K562 (cell line): ENCODE data around the gene LOC101059915.

Experiments used
- CBX2 ChIP-seq: fragments of 200-600 bp; sonication (generic); IDR thresholded peaks from one replicate; pipeline ENCODE4 v1.6.1; 2012; ENCODE audit warnings: mild to moderate bottlenecking, low read length, inconsistent platforms; ENCODE audit not compliant: insufficient read depth, poor library complexity, severe bottlenecking
- CTCF ChIP-seq, 3 experiments: IDR thresholded peaks in 2 of 3; conservative IDR thresholded peaks in 1 of 3; 2 replicates each; pipeline ENCODE4 v1.5.1; 2011 to 2012; ENCODE audit warnings: low read length in 3 of 3, mild to moderate bottlenecking in 3 of 3, control low read depth in 2 of 3, improper control_type of control experiment in 1 of 3, inconsistent platforms in 1 of 3, low read depth in 1 of 3, mixed read lengths in 1 of 3, moderate library complexity in 1 of 3; ENCODE audit not compliant: insufficient read depth in 2 of 3
- EGR1 ChIP-seq: fragments of 450-650 bp; conservative IDR thresholded peaks from 2 replicates; pipeline ENCODE4 v1.6.1; 2017; ENCODE audit warnings: mild to moderate bottlenecking
- ELF4 ChIP-seq: fragments of 450-650 bp; formaldehyde crosslinking; IDR thresholded peaks from 2 replicates; pipeline ENCODE4 v1.4.0; 2022; ENCODE audit warnings: missing genetic modification characterization
- ETS1 ChIP-seq: conservative IDR thresholded peaks from 2 replicates; pipeline ENCODE4 v1.6.1; 2011; ENCODE audit warnings: low read depth, mild to moderate bottlenecking, low read length; ENCODE audit not compliant: control insufficient read depth
- GABPB2 ChIP-seq: fragments of 250-450 bp; sonication (Bioruptor Pico); conservative IDR thresholded peaks from 2 replicates; pipeline ENCODE4 v1.5.1; 2021; ENCODE audit warnings: mild to moderate bottlenecking
- HNRNPH1 ChIP-seq: fragments of 200-400 bp; formaldehyde crosslinking; optimal IDR thresholded peaks from 2 replicates; pipeline ENCODE3; 2017; ENCODE audit warnings: low read depth, mild to moderate bottlenecking, low read length, moderate library complexity
- PHF20 ChIP-seq: fragments of 450-650 bp; IDR thresholded peaks from 2 replicates; pipeline ENCODE4 v1.6.1; 2018; ENCODE audit not compliant: partially characterized antibody
- POLR2A ChIP-seq: fragments of 450-650 bp; conservative IDR thresholded peaks from 2 replicates; pipeline ENCODE4 v1.6.1; 2016
- TARDBP ChIP-seq: fragments of 450-650 bp; IDR thresholded peaks from 2 replicates; pipeline ENCODE4 v1.6.1; 2016
- TBP ChIP-seq: optimal IDR thresholded peaks from 2 replicates; pipeline ENCODE3; 2011; ENCODE audit warnings: low read depth, low read length, improper control_type of control experiment
- ZC3H11A ChIP-seq: IDR thresholded peaks from 2 replicates; pipeline ENCODE4 v1.6.1; 2012; ENCODE audit warnings: low read depth, low read length, improper control_type of control experiment
- ZNF146 ChIP-seq: IDR thresholded peaks from one replicate; pipeline ENCODE4 v1.6.1; 2018; ENCODE audit warnings: missing compliant biosample characterization; ENCODE audit not compliant: unreplicated experiment

GRCh38 chrX:71622032-71622575 is 45.2 kb upstream of the LOC101059915 start:
- TF ChIP-seq CBX2 (no peak), PHF20 (no peak), GABPB2 (CRISPR knock-in tag) (no peak), POLR2A (no peak), ZC3H11A (no peak), ETS1 (no peak), CTCF (IDR thresholded peaks at IDR 0.05 in 2 of 3, conservative IDR thresholded peaks at IDR 0.05 in 1 of 3; ENCODE audit: insufficient read depth in 2 of 3, low read depth in 1 of 3, low read length in 3 of 3) (no peak), TBP (no peak), HNRNPH1 (no peak), EGR1 (no peak), TARDBP (no peak), ZNF146 (CRISPR knock-in tag) (no peak), ELF4 (CRISPR knock-in tag) (no peak)
